KMS-11 (cell line): ENCODE data around the gene KIF16B.

ENCODE experiments used
- H2AFZ ChIP-seq: fragments of 200-600 bp; sonication (generic); 2 replicates; pipeline ENCODE4 v1.6.1; 2016; ENCODE audit warnings: antibody characterized with exemption, mixed run types, low read depth
- H3K27ac ChIP-seq: fragments of 200-600 bp; sonication (generic); 2 replicates; pipeline ENCODE4 v1.6.1; 2016; ENCODE audit warnings: mild to moderate bottlenecking, mixed run types
- H3K27me3 ChIP-seq: fragments of 200-600 bp; sonication (generic); 2 replicates; pipeline ENCODE4 v1.6.1; 2017; ENCODE audit warnings: mild to moderate bottlenecking, low read depth, mixed run types, moderate library complexity; ENCODE audit not compliant: insufficient read depth
- H3K36me3 ChIP-seq: fragments of 200-600 bp; sonication (generic); 2 replicates; pipeline ENCODE4 v1.6.1; 2017; ENCODE audit warnings: mild to moderate bottlenecking, mixed run types; ENCODE audit not compliant: insufficient read depth
- H3K4me1 ChIP-seq: fragments of 200-600 bp; sonication (generic); 2 replicates; pipeline ENCODE4 v1.6.1; 2016; ENCODE audit warnings: mild to moderate bottlenecking, low read depth, mixed run types; ENCODE audit not compliant: poor library complexity, severe bottlenecking
- H3K4me2 ChIP-seq: fragments of 200-600 bp; sonication (generic); 2 replicates; pipeline ENCODE4 v1.7.0; 2016; ENCODE audit warnings: mild to moderate bottlenecking, mixed run types
- H3K4me3 ChIP-seq: fragments of 200-600 bp; sonication (generic); IDR thresholded peaks from 2 replicates; pipeline ENCODE4 v1.6.1; 2017; ENCODE audit warnings: low read depth, low read length, mixed read lengths; ENCODE audit not compliant: insufficient read depth
- H3K79me2 ChIP-seq: fragments of 200-600 bp; sonication (generic); 2 replicates; pipeline ENCODE4 v1.6.1; 2016; ENCODE audit warnings: low read depth, mixed run types; ENCODE audit not compliant: insufficient read depth
- H3K9ac ChIP-seq: fragments of 200-600 bp; sonication (generic); 2 replicates; pipeline ENCODE4 v1.6.1; 2016; ENCODE audit warnings: mild to moderate bottlenecking, mixed run types
- H4K20me1 ChIP-seq: fragments of 200-600 bp; sonication (generic); 2 replicates; pipeline ENCODE4 v1.6.1; 2016; ENCODE audit warnings: mild to moderate bottlenecking, mixed run types; ENCODE audit not compliant: insufficient read depth
- CTCF ChIP-seq: fragments of 200-600 bp; sonication (generic); conservative IDR thresholded peaks from 2 replicates; pipeline ENCODE4 v1.6.1; 2017; ENCODE audit warnings: low read depth, mild to moderate bottlenecking, antibody characterized with exemption, low read length, moderate library complexity, mixed read lengths

KIF16B gene

GRCh38 chr20:16498526-16499253, 74.6 kb downstream of the KIF16B start:
- Histone ChIP-seq H3K36me3 (no peaks in the 10 kb centered on the region), H3K4me3 (no peak overlapping the region), H3K9ac (no peak overlapping the region), H3K27ac (no peak overlapping the region), H2AFZ (no peak overlapping the region), H3K4me1 (no peaks in the 10 kb centered on the region), H3K27me3 (no peaks in the 10 kb centered on the region), H3K79me2 (no peaks in the 10 kb centered on the region), H4K20me1 (no peaks in the 10 kb centered on the region), H3K4me2 (no peak overlapping the region)
- TF ChIP-seq CTCF: no peak

- no peak overlapping the region for H3K27ac ChIP-seq
- no peaks in the 10 kb centered on the region for H3K27me3 ChIP-seq
- no peak for TF ChIP-seq CTCF
- H3K9ac ChIP-seq: no peak overlapping the region
- H3K36me3 ChIP-seq: no peaks in the 10 kb centered on the region
- H3K4me2 ChIP-seq: no peak overlapping the region
- H3K4me1 ChIP-seq: no peaks in the 10 kb centered on the region
- H4K20me1 ChIP-seq: no peaks in the 10 kb centered on the region
- no peak overlapping the region for H2AFZ ChIP-seq
- no peaks in the 10 kb centered on the region for H3K79me2 ChIP-seq
- H3K4me3 ChIP-seq: no peak overlapping the region
Observed at GRCh38 chr20:16497896-16498295, 75.4 kb downstream of the KIF16B start.

- no peaks in the 10 kb centered on the region for H3K79me2 ChIP-seq
- no peaks in the 10 kb centered on the region for H3K36me3 ChIP-seq
- H3K9ac ChIP-seq: no peak overlapping the region
- no peaks in the 10 kb centered on the region for H4K20me1 ChIP-seq
- H2AFZ ChIP-seq: no peak overlapping the region
- no peak overlapping the region for H3K4me2 ChIP-seq
- H3K27ac ChIP-seq: no peak overlapping the region
- TF ChIP-seq CTCF: no peak
- H3K27me3 ChIP-seq: no peaks in the 10 kb centered on the region
- no peaks in the 10 kb centered on the region for H3K4me1 ChIP-seq
- H3K4me3 ChIP-seq: no peak overlapping the region
Observed at GRCh38 chr20:16493486-16493885, 79.8 kb downstream of the KIF16B start.

GRCh38 chr20:16491294-16491905, 81.8 kb downstream of the KIF16B start:
- Histone ChIP-seq H3K27ac (no peak overlapping the region), H3K4me2 (no peak overlapping the region), H3K4me1 (no peaks in the 10 kb centered on the region), H3K4me3 (no peak overlapping the region), H3K79me2 (no peaks in the 10 kb centered on the region), H2AFZ (no peak overlapping the region), H4K20me1 (no peaks in the 10 kb centered on the region), H3K9ac (no peak overlapping the region), H3K36me3 (no peaks in the 10 kb centered on the region), H3K27me3 (no peaks in the 10 kb centered on the region)
- no peak for TF ChIP-seq CTCF
